GM23338 (cell line): ENCODE results near the gene TKFC. TPM values are rescaled to one million over a fixed set of nuclear protein-coding genes. Genes with fewer than 3 reads are reported as not detected.

Experiments used
- ATAC-seq: fragments of 200-7000 bp; cut with Tn5 transposase; 3 replicates; pipeline ENCODE4 v1.9.1; 2020
- DNase-seq: peaks from one replicate; pipeline ENCODE4 v3.0.0-alpha.2; 2015; ENCODE audit warnings: low spot score
- H2AFZ ChIP-seq: fragments of 200-600 bp; sonication (generic); 2 replicates; pipeline ENCODE4 v1.8.0; 2016; ENCODE audit warnings: antibody characterized with exemption, mild to moderate bottlenecking, moderate library complexity
- H3F3A ChIP-seq: fragments of 200-600 bp; sonication (generic); replicated peaks from 2 replicates; pipeline ENCODE4 v1.8.0; 2017; ENCODE audit warnings: antibody characterized with exemption, mixed run types, low read depth
- H3K27ac ChIP-seq: fragments of 200-600 bp; sonication (generic); 2 replicates; pipeline ENCODE4 v1.6.1; 2016; ENCODE audit warnings: low read depth
- H3K27me3 ChIP-seq: fragments of 200-600 bp; sonication (generic); 2 replicates; pipeline ENCODE4 v1.8.0; 2016; ENCODE audit warnings: mild to moderate bottlenecking, mixed run types, moderate library complexity; ENCODE audit not compliant: insufficient read depth
- H3K36me3 ChIP-seq: fragments of 200-600 bp; sonication (generic); 2 replicates; pipeline ENCODE4 v1.8.0; 2016; ENCODE audit warnings: mild to moderate bottlenecking; ENCODE audit not compliant: insufficient read depth
- H3K4me1 ChIP-seq: fragments of 200-600 bp; sonication (generic); 2 replicates; pipeline ENCODE4 v1.8.0; 2016; ENCODE audit warnings: mild to moderate bottlenecking, moderate library complexity; ENCODE audit not compliant: insufficient read depth
- H3K4me2 ChIP-seq: fragments of 200-600 bp; sonication (generic); 2 replicates; pipeline ENCODE4 v1.7.1; 2017; ENCODE audit warnings: mixed run types
- H3K4me3 ChIP-seq: fragments of 200-600 bp; sonication (generic); 2 replicates; pipeline ENCODE4 v1.6.1; 2016; ENCODE audit warnings: mixed run types
- H3K79me2 ChIP-seq: fragments of 200-600 bp; sonication (generic); replicated peaks from 2 replicates; pipeline ENCODE4 v1.8.0; 2017; ENCODE audit warnings: mild to moderate bottlenecking; ENCODE audit not compliant: insufficient read depth
- H3K9me2 ChIP-seq: fragments of 200-600 bp; sonication (generic); 2 replicates; pipeline ENCODE4 v1.8.0; 2017; ENCODE audit not compliant: insufficient read depth
- H4K20me1 ChIP-seq: fragments of 200-600 bp; sonication (generic); replicated peaks from 2 replicates; pipeline ENCODE4 v1.8.0; 2017; ENCODE audit warnings: mild to moderate bottlenecking; ENCODE audit not compliant: insufficient read depth
- H3K27ac Mint-ChIP-seq: 2 replicates; pipeline ENCODE4 v1.8.0; 2020; ENCODE audit warnings: inconsistent platforms, mild to moderate bottlenecking, moderate library complexity, mixed read lengths
- H3K27me3 Mint-ChIP-seq: 3 replicates; pipeline ENCODE4 v1.8.0; 2022; ENCODE audit warnings: low read depth, mild to moderate bottlenecking, moderate library complexity, mixed read lengths, inconsistent platforms; ENCODE audit not compliant: insufficient read depth, poor library complexity
- H3K36me3 Mint-ChIP-seq: 3 replicates; pipeline ENCODE4 v1.8.0; 2021; ENCODE audit warnings: low read depth, mild to moderate bottlenecking, inconsistent platforms, moderate library complexity, mixed read lengths
- H3K4me1 Mint-ChIP-seq: 3 replicates; pipeline ENCODE4 v1.8.0; 2020; ENCODE audit warnings: mild to moderate bottlenecking, inconsistent platforms, mixed read lengths
- H3K4me3 Mint-ChIP-seq: 3 replicates; pipeline ENCODE4 v1.8.0; 2021; ENCODE audit warnings: moderate library complexity, mild to moderate bottlenecking, inconsistent platforms, mixed read lengths
- H3K9me3 Mint-ChIP-seq: 3 replicates; pipeline ENCODE4 v1.8.0; 2020; ENCODE audit warnings: moderate library complexity, mild to moderate bottlenecking, inconsistent platforms, mixed read lengths
- CREB1 ChIP-seq: fragments of 250-450 bp; sonication (Bioruptor Pico); IDR thresholded peaks from 2 replicates; pipeline ENCODE4 v1.5.0; 2020; ENCODE audit warnings: low read depth, mild to moderate bottlenecking, moderate library complexity
- CTCF ChIP-seq, 2 experiments: fragments of 200-600 bp in 1 of 2; sonication (generic) in 1 of 2; conservative IDR thresholded peaks; 2 replicates each; pipeline versions ENCODE4 v1.5.1 to v1.6.1; 2016 to 2017; ENCODE audit warnings: antibody characterized with exemption in 2 of 2, low read depth in 2 of 2, mild to moderate bottlenecking in 2 of 2, moderate library complexity in 1 of 2
- ETS1 ChIP-seq: IDR thresholded peaks from 2 replicates; pipeline ENCODE4 v1.6.1; 2016; ENCODE audit warnings: antibody characterized with exemption
- EZH2 ChIP-seq: fragments of 200-600 bp; sonication (generic); IDR thresholded peaks from one replicate; pipeline ENCODE4 v1.8.0; 2017; ENCODE audit warnings: antibody characterized with exemption, mild to moderate bottlenecking, low read depth; ENCODE audit not compliant: unreplicated experiment
- EZH2phosphoT487 ChIP-seq: fragments of 200-600 bp; sonication (generic); IDR thresholded peaks from one replicate; pipeline ENCODE4 v1.8.1; 2018; ENCODE audit warnings: antibody characterized with exemption; ENCODE audit not compliant: unreplicated experiment
- JUNB ChIP-seq: IDR thresholded peaks from one replicate; pipeline ENCODE4 v1.6.1; 2016; ENCODE audit warnings: antibody characterized with exemption; ENCODE audit not compliant: unreplicated experiment
- POLR2AphosphoS5 ChIP-seq: IDR thresholded peaks from 2 replicates; pipeline ENCODE4 v1.6.1; 2016; ENCODE audit warnings: antibody characterized with exemption, low read depth
- REST ChIP-seq: IDR thresholded peaks from one replicate; pipeline ENCODE4 v1.6.1; 2018; ENCODE audit warnings: antibody characterized with exemption; ENCODE audit not compliant: unreplicated experiment
- STAT1 ChIP-seq: IDR thresholded peaks from one replicate; pipeline ENCODE4 v1.6.1; 2016; ENCODE audit warnings: antibody characterized with exemption; ENCODE audit not compliant: unreplicated experiment
- ZNF331 ChIP-seq: fragments of 250-450 bp; sonication (Bioruptor Pico); IDR thresholded peaks from 2 replicates; pipeline ENCODE4 v1.5.0; 2020; ENCODE audit warnings: low read depth, mild to moderate bottlenecking, moderate library complexity
- polyA plus RNA-seq: library from polyadenylated mRNA; unstranded; fragments of >200 nt; fragmentation: Nextera tagmentation; extraction: Ambion mirVana; gene quantifications from 2 replicates; pipeline ENCODE4 v1.2.1, GENCODE V29; 2016
- total RNA-seq: library from RNA; depleted of rRNA; stranded (reverse); fragments of >200 nt; shearing (Covaris generic); gene quantifications from 2 replicates; pipeline ENCODE4 v1.2.3, GENCODE V29; 2014

Gene TKFC
- total and polyA plus RNA-seq, 2 experiments from 2014 or later: 21.7 to 46.9 TPM

- Mint-ChIP-seq H3K9me3 (no peaks in the 10 kb centered on the region; the same call in 2 of the 3 replicates), H3K27me3 (peaks cover 29% of the 10 kb centered on the region), H3K27ac (no peak overlapping the region), H3K4me3 (no peak overlapping the region), H3K36me3 (peaks cover 9% of the 10 kb centered on the region), H3K4me1 (peaks cover 8% of the 10 kb centered on the region)
- peaks cover 6% of the 10 kb centered on the region for H4K20me1 ChIP-seq
- no peaks in the 10 kb centered on the region for H3K9me2 ChIP-seq
- peak; percentile 2; the same call in 1 of the 3 replicates for ATAC-seq
- H3K27me3 ChIP-seq: peaks cover 11% of the 10 kb centered on the region
- H3K79me2 ChIP-seq: peaks cover 19% of the 10 kb centered on the region
- peaks cover 8% of the 10 kb centered on the region for H3F3A ChIP-seq
- H3K4me2 ChIP-seq: no peak overlapping the region
- H2AFZ ChIP-seq: no peak overlapping the region
- peaks cover 5% of the 10 kb centered on the region; the same call in 1 of the 2 replicates for H3K36me3 ChIP-seq
- peaks cover 9% of the 10 kb centered on the region for H3K4me1 ChIP-seq
- TF ChIP-seq REST (no peak), CTCF (conservative IDR thresholded peaks at IDR 0.05; ENCODE audit: low read depth in 2 of 2) (peak; percentile 50 to 72)
- H3K4me3 ChIP-seq: no peak overlapping the region
- no peak overlapping the region for H3K27ac ChIP-seq
- DNase-seq: peak; percentile 41
Observed at GRCh38 chr11:61290905-61291690, 41.9 kb upstream of the TKFC start.

GRCh38 chr11:61292356-61292755 lies 40.7 kb upstream of the TKFC start:
- H3K36me3 ChIP-seq: peaks cover 5% of the 10 kb centered on the region; the same call in 1 of the 2 replicates
- H3K79me2 ChIP-seq: peaks cover 19% of the 10 kb centered on the region
- no peak overlapping the region for H3K27ac ChIP-seq
- H4K20me1 ChIP-seq: peaks cover 6% of the 10 kb centered on the region
- H3K9me2 ChIP-seq: no peaks in the 10 kb centered on the region
- peaks cover 11% of the 10 kb centered on the region for H3K27me3 ChIP-seq
- H3K27me3 Mint-ChIP-seq: peaks cover 30% of the 10 kb centered on the region
- DNase-seq: no peak
- no peak overlapping the region for H3K27ac Mint-ChIP-seq
- H3K36me3 Mint-ChIP-seq: peaks cover 10% of the 10 kb centered on the region
- peak overlapping the region; percentile 42; the same call in 2 of the 3 replicates for H3K4me3 Mint-ChIP-seq
- H3K4me1 Mint-ChIP-seq: peaks cover 8% of the 10 kb centered on the region
- H3K4me3 ChIP-seq: no peak overlapping the region
- H2AFZ ChIP-seq: no peak overlapping the region
- ATAC-seq: no peak
- no peak overlapping the region for H3K4me2 ChIP-seq
- H3K9me3 Mint-ChIP-seq: no peaks in the 10 kb centered on the region; the same call in 2 of the 3 replicates
- peaks cover 9% of the 10 kb centered on the region for H3F3A ChIP-seq
- H3K4me1 ChIP-seq: peaks cover 9% of the 10 kb centered on the region
- TF ChIP-seq STAT1 (no peak), POLR2AphosphoS5 (no peak), ETS1 (no peak), EZH2phosphoT487 (no peak), ZNF331 (CRISPR knock-in tag) (no peak), REST (no peak), JUNB (no peak), EZH2 (no peak), CREB1 (CRISPR knock-in tag) (no peak), CTCF (conservative IDR thresholded peaks at IDR 0.05; ENCODE audit: low read depth in 2 of 2) (no peak)
